Right lobe of liver (tissue), 6 donors: ENCODE results near the gene CCDC85C. TPM values are rescaled to one million over a fixed set of nuclear protein-coding genes. Genes with fewer than 3 reads are reported as not detected.

ENCODE experiments used
- ATAC-seq, 4 donors: fragments of 200-7000 bp; cut with Tn5 transposase; one replicate each; pipeline ENCODE4 v1.9.1; 2020; ENCODE audit warnings: mild to moderate bottlenecking in 4 of 4, moderate library complexity in 4 of 4
- DNase-seq, 3 donors: peaks; one replicate each; pipeline ENCODE4 v3.0.0-alpha.2; 2020
- H3K27ac ChIP-seq, 3 donors: fragments of 200-600 bp; one replicate each; pipeline ENCODE4 v1.8.0; 2022
- H3K27me3 ChIP-seq, 2 donors: fragments of 200-600 bp; one replicate each; pipeline ENCODE4 v1.8.0; 2022
- H3K36me3 ChIP-seq, 4 donors: fragments of 200-600 bp; sonication (generic) in 1 of 4; one replicate each; pipeline versions ENCODE4 v1.5.1 to v1.8.0; 2017 to 2022; ENCODE audit warnings: control low read depth in 1 of 4
- H3K4me1 ChIP-seq, 4 donors: fragments of 200-600 bp; sonication (generic) in 1 of 4; one replicate each; pipeline versions ENCODE4 v1.5.1 to v1.8.0; 2017 to 2022; ENCODE audit warnings: control low read depth in 1 of 4
- H3K4me3 ChIP-seq, 3 donors: fragments of 200-600 bp; one replicate each; pipeline ENCODE4 v1.8.0; 2022
- H3K9me3 ChIP-seq, 4 donors: fragments of 200-600 bp; sonication (generic) in 1 of 4; one replicate each; pipeline versions ENCODE4 v1.5.1 to v1.8.0; 2017 to 2022; ENCODE audit warnings: control low read depth in 1 of 4
- CTCF ChIP-seq, 4 donors: fragments of 200-600 bp in 3 of 4; fragments of 450-650 bp in 1 of 4; IDR thresholded peaks; one replicate each; pipeline versions ENCODE4 v1.5.1 to v1.8.0; 2016 to 2022; ENCODE audit warnings: antibody characterized with exemption in 4 of 4, mild to moderate bottlenecking in 2 of 4
- POLR2A ChIP-seq: fragments of 450-650 bp; IDR thresholded peaks from one replicate; pipeline ENCODE4 v1.6.1; 2017; ENCODE audit warnings: antibody characterized with exemption, mild to moderate bottlenecking
- WGBS: methylation state at CpG from one replicate; pipeline ENCODE4 v1.1.6; 2018; ENCODE audit warnings: low coverage, low lambda C conversion rate; ENCODE audit not compliant: insufficient coverage; ENCODE audit errors: missing lambda C conversion rate; 5-methylcytosine and 5-hydroxymethylcytosine counted together
- intact Hi-C, 2 donors: fragments of 100-400 bp; cut with DNase I; formaldehyde crosslinking; loops; one replicate each; pipeline versions ENCODE4 v1.11.2 to v1.14.1; 2022
- total RNA-seq, 6 experiments: library from RNA; depleted of rRNA in 2 of 6; stranded (reverse); fragments of >200 nt in 2 of 6; fragmentation: NEBNext Ultra II Directional in 3 of 6; extraction: Animal tissue kit (Norgen Biotek cat#: 25700) in 3 of 6; gene quantifications; one replicate each; pipeline versions ENCODE4 v1.1.0 to v1.2.4, GENCODE V29; 2016 to 2023
- donor health status: DM: no; HTN: yes; CAD: no.
- donor health status: DM: no; HTN: no; CAD: no.
- donor health status: DM: no; HTN: no; CAD: no.
- donor health status: DM: no; HTN: yes; CAD: no.
- donor health status: DM: no; HTN: yes; CAD: no.

CCDC85C gene
- total RNA-seq, 6 experiments from 2014 or later: 13.6 to 32.8 (median 21.8) TPM

- Histone ChIP-seq H3K27ac (no peak overlapping the region), H3K27me3 (no peaks in the 10 kb centered on the region), H3K4me3 (no peak overlapping the region), H3K4me1 (peaks cover 0 to 3% (median 0%) of the 10 kb centered on the region in 4 donors), H3K36me3 (no peaks in the 10 kb centered on the region), H3K9me3 (no peaks in the 10 kb centered on the region)
- no CpG with 5 or more reads among the region's 25 CpGs for WGBS
- TF ChIP-seq CTCF (IDR thresholded peaks at IDR 0.05) (no peak), POLR2A (no peak)
- ATAC-seq: no peak
- DNase-seq: peak in 2 of 3 donors; percentile 9 to 27
- intact Hi-C loops: no loop called here
Measured at GRCh38 chr14:99521176-99522024, 82.6 kb downstream of the CCDC85C start.

DNA sequence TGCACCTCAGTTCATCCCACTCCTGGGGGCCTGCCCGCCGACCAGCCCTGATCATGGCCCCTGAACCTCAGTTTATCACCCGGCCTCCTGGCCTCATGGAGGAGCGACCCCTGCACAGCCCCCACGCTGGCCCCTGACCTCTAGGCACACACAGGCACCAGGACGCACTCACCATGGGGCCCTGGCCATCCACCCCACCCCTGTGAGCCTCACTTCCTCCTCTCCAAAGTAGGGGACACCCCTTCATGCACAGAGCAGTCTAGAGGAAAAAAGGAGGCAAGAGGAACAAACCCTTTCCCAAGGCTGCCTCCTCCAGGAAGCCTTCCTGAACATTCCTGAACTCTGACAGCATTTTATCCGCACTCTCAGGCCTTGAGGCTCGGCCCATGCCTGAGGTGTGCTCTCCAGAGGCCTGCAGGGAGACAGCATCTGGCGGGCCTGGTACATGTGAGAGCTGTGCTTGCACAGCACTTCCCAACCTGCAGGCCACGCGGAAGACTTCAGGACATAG lies 83.4 kb downstream of the CCDC85C start:
- H3K4me3 ChIP-seq: no peak overlapping the region
- WGBS: 88% methylated on average over 9 of the region's 11 CpGs
- H3K4me1 ChIP-seq: peaks cover 0 to 3% (median 0%) of the 10 kb centered on the region in 4 donors
- no peaks in the 10 kb centered on the region for H3K9me3 ChIP-seq
- DNase-seq: peak in 2 of 3 donors; percentile 11 to 35
- no peaks in the 10 kb centered on the region for H3K27me3 ChIP-seq
- H3K36me3 ChIP-seq: no peaks in the 10 kb centered on the region
- no peak for ATAC-seq
- intact Hi-C loops: no loop called here
- H3K27ac ChIP-seq: no peak overlapping the region
- TF ChIP-seq CTCF (IDR thresholded peaks at IDR 0.05) (no peak), POLR2A (no peak)

DNA sequence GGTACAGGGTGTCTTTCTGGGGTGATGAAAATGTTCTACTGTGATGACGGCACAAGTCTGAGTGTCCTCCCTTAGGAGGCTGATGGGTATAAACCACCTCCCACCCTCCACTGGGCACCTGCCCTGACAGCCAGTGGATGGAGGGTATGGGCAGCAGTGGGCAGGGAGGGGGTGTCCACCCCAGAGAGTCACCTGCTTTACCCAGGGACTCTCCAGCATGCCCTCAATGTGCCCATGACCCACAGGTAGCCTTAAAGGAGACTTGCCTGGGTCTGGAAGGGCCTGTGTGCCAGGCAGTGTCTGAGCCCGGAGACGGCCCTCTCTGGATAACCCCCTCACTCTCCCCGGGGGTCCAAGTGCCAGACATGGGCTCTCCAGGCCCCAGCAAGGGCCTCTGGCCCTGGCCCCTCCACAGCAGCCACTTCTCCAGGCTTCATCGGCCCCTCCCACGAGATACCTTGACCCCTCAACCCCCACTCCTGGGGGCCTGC lies 84.0 kb downstream of the CCDC85C start:
- ATAC-seq (no peak), DNase-seq (peak in 2 of 3 donors; percentile 12 to 46)
- H3K4me3 ChIP-seq: no peak overlapping the region
- intact Hi-C loops: loop anchor here (5.0 kb wide), 1 partner anchor 107 kb away; no protein-coding TSS in a partner anchor
- TF ChIP-seq CTCF (IDR thresholded peaks at IDR 0.05) (no peak), POLR2A (no peak)
- no peak overlapping the region for H3K27ac ChIP-seq
- WGBS: 80% methylated on average over 3 of the region's 6 CpGs
- peaks cover 0 to under 1% (median 0%) of the 10 kb centered on the region in 4 donors for H3K36me3 ChIP-seq
- H3K4me1 ChIP-seq: peaks cover 0 to 3% (median 0%) of the 10 kb centered on the region in 4 donors
- H3K9me3 ChIP-seq: no peaks in the 10 kb centered on the region
- no peaks in the 10 kb centered on the region for H3K27me3 ChIP-seq

- Histone ChIP-seq H3K4me3 (no peak overlapping the region), H3K27me3 (no peaks in the 10 kb centered on the region), H3K27ac (no peak overlapping the region), H3K9me3 (no peaks in the 10 kb centered on the region), H3K4me1 (peaks cover 0 to 3% (median 0%) of the 10 kb centered on the region in 4 donors), H3K36me3 (peaks cover 0 to 6% (median 0%) of the 10 kb centered on the region in 4 donors)
- DNase-seq (peak in 2 of 3 donors; percentile 17 to 31), ATAC-seq (no peak)
- intact Hi-C loops: loop anchor here (5.0 kb wide), 1 partner anchor 108 kb away; no protein-coding TSS in a partner anchor
- 89% methylated on average over 5 of the region's 8 CpGs for WGBS
- TF ChIP-seq CTCF (IDR thresholded peaks at IDR 0.05) (no peak), POLR2A (no peak)
Measured at GRCh38 chr14:99519347-99519881, 84.6 kb downstream of the CCDC85C start.
